NCI-H2107 treated with DMSO at 0.1 percent for 48 hours (cell line): ENCODE data around the gene TMIE.

ENCODE experiments used
- DNase-seq: peaks from one replicate; lab custom pipeline; 2025; ENCODE audit not compliant: unreplicated experiment; lab: John Stamatoyannopoulos, UW

The TMIE gene

GRCh38 chr3:46707601-46708011 is 6.4 kb downstream of the TMIE start:
- no peak for DNase-seq

GRCh38 chr3:46708401-46709156 is 7.4 kb downstream of the TMIE start:
- no peak for DNase-seq

GRCh38 chr3:46709157-46709654 is 8.0 kb downstream of the TMIE start:
- no peak for DNase-seq

GRCh38 chr3:46709721-46710120 is 8.5 kb downstream of the TMIE start:
- DNase-seq: no peak

GRCh38 chr3:46710229-46710628 is 9.0 kb downstream of the TMIE start:
- no peak for DNase-seq

GRCh38 chr3:46710671-46711295 is 9.6 kb downstream of the TMIE start:
- no peak for DNase-seq

GRCh38 chr3:46711305-46711704 is 10.1 kb downstream of the TMIE start:
- DNase-seq: no peak

GRCh38 chr3:46711760-46712159 is 10.6 kb downstream of the TMIE start:
- no peak for DNase-seq

GRCh38 chr3:46712191-46713049 is 11.2 kb downstream of the TMIE start:
- no peak for DNase-seq

- no peak for DNase-seq
These were observed 12.1 kb downstream of the TMIE start for GRCh38 chr3:46713050-46713897.

- no peak for DNase-seq
These were observed 12.8 kb downstream of the TMIE start for GRCh38 chr3:46713898-46714552.

- DNase-seq: no peak
These were observed 13.7 kb downstream of the TMIE start for GRCh38 chr3:46714728-46715506.

- DNase-seq: no peak
These were observed 14.4 kb downstream of the TMIE start for GRCh38 chr3:46715507-46716175.

GRCh38 chr3:46716461-46717441 is 15.6 kb downstream of the TMIE start:
- DNase-seq: no peak

- DNase-seq: no peak
These were observed 16.4 kb downstream of the TMIE start, which contains the start of gene PRSS50 for GRCh38 chr3:46717447-46718231. PRSS50 (minus strand) TSS chr3:46717869; CDS start chr3:46717824, 45 bp downstream.

- no peak for DNase-seq
These were observed 17.9 kb downstream of the TMIE start for GRCh38 chr3:46719044-46719565.
